ENCODE measurements around the gene CCDC57. TPM values are rescaled to one million over a fixed set of nuclear protein-coding genes. Genes with fewer than 3 reads are reported as not detected.

Gene CCDC57
- total and polyA plus RNA-seq, 4 donors: 5.4 to 19.1 (median 11.7) TPM

DNA sequence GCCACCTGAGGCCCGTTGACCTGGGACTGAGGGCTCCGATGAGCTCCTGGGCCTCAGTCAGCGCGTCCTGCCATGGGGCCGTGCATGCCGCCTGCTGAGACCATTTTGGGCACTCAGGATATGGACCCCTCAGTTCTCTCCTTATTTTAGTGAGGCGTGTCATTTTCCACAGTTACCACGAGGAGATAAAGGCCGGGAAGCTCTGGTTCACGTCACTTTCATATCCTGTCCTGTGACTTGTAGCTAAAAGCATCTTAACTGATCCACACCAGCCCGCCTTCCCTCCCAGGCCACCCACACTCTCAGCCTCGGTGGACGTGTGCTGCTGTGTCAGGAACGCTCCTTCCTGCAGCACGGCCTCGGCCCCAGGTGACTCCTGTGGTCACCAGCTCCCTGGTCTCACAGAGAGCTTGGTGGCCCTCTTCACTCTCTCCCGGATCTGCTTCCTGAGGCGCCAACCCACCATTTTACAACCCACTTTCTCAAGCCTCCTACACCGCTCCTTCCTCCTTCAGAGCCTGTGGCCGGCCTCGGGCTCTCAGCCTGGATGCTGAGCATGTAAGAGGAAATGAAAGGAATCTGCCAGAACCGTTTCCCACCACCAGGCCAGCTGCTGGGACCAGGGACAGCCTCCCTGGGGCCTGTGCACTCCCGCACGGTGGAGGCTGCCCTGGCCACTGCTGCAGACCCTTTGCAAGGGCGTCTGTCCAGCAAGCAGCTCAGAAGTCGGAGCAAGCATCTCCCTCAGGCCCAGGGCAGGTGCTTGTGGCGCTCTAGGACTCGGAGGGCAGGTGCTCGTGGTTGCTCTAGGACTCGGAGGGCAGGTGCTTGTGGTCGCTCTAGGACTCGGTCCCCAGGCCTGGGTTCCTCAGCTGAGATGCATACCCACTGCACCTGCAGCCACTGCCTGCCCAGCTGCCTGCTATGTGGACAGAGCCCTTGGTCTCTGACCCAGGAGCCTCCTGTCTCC is 90.7 kb downstream of the CCDC57 start:
- H3K9me3 ChIP-seq (ENCODE audit: control insufficient read depth in 4 of 4, low read length in 3 of 4): no peaks in the 10 kb centered on the region
- H3K4me3 ChIP-seq (ENCODE audit: low read depth in 1 of 3, low read length in 3 of 3): no peak overlapping the region
- H3K4me1 ChIP-seq (ENCODE audit: control insufficient read depth in 4 of 4, insufficient read depth in 4 of 4, low read length in 3 of 4): peaks cover 9 to 28% (median 17%) of the 10 kb centered on the region in 4 donors
- no peaks in the 10 kb centered on the region for H3K27me3 ChIP-seq (ENCODE audit: control insufficient read depth in 4 of 4, insufficient read depth in 4 of 4, low read length in 3 of 4)
- no peak overlapping the region for H3K9ac ChIP-seq (ENCODE audit: low read depth in 1 of 2, low read length in 2 of 2)
- 81% methylated on average over 32 of the region's 32 CpGs for WGBS
- H3K36me3 ChIP-seq (ENCODE audit: control insufficient read depth in 4 of 4, insufficient read depth in 3 of 4, low read depth in 1 of 4, low read length in 3 of 4): no peaks in the 10 kb centered on the region
- no peak for DNase-seq (ENCODE audit: low spot score)
- TF ChIP-seq, protein P1, sequence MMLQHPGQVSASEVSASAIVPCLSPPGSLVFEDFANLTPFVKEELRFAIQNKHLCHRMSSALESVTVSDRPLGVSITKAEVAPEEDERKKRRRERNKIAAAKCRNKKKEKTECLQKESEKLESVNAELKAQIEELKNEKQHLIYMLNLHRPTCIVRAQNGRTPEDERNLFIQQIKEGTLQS (IDR thresholded peaks at IDR 0.05): no peak
- TF ChIP-seq, protein P2, sequence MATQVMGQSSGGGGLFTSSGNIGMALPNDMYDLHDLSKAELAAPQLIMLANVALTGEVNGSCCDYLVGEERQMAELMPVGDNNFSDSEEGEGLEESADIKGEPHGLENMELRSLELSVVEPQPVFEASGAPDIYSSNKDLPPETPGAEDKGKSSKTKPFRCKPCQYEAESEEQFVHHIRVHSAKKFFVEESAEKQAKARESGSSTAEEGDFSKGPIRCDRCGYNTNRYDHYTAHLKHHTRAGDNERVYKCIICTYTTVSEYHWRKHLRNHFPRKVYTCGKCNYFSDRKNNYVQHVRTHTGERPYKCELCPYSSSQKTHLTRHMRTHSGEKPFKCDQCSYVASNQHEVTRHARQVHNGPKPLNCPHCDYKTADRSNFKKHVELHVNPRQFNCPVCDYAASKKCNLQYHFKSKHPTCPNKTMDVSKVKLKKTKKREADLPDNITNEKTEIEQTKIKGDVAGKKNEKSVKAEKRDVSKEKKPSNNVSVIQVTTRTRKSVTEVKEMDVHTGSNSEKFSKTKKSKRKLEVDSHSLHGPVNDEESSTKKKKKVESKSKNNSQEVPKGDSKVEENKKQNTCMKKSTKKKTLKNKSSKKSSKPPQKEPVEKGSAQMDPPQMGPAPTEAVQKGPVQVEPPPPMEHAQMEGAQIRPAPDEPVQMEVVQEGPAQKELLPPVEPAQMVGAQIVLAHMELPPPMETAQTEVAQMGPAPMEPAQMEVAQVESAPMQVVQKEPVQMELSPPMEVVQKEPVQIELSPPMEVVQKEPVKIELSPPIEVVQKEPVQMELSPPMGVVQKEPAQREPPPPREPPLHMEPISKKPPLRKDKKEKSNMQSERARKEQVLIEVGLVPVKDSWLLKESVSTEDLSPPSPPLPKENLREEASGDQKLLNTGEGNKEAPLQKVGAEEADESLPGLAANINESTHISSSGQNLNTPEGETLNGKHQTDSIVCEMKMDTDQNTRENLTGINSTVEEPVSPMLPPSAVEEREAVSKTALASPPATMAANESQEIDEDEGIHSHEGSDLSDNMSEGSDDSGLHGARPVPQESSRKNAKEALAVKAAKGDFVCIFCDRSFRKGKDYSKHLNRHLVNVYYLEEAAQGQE (IDR thresholded peaks at IDR 0.05): no peak
- no peak for TF ChIP-seq HNF4G (IDR thresholded peaks at IDR 0.05)
- no peak for TF ChIP-seq FOXA1 (IDR thresholded peaks at IDR 0.05)
- no peak for TF ChIP-seq RXRA (IDR thresholded peaks at IDR 0.05)
- no peak for TF ChIP-seq FOXA2 (IDR thresholded peaks at IDR 0.05)
- no peak for TF ChIP-seq RAD21 (IDR thresholded peaks at IDR 0.05)
- TF ChIP-seq NR2F2 (IDR thresholded peaks at IDR 0.05): no peak
- TF ChIP-seq, protein P3, sequence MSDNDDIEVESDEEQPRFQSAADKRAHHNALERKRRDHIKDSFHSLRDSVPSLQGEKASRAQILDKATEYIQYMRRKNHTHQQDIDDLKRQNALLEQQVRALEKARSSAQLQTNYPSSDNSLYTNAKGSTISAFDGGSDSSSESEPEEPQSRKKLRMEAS (IDR thresholded peaks at IDR 0.05): no peak
- TF ChIP-seq EGR1 (IDR thresholded peaks at IDR 0.05; ENCODE audit: low read depth in 2 of 2): no peak
- TF ChIP-seq YY1 (IDR thresholded peaks at IDR 0.05): no peak
- TF ChIP-seq GABPA (IDR thresholded peaks at IDR 0.05 in 1 of 2, conservative IDR thresholded peaks at IDR 0.05 in 1 of 2): no peak
- TF ChIP-seq JUND (IDR thresholded peaks at IDR 0.05): no peak
- TF ChIP-seq, protein P4, sequence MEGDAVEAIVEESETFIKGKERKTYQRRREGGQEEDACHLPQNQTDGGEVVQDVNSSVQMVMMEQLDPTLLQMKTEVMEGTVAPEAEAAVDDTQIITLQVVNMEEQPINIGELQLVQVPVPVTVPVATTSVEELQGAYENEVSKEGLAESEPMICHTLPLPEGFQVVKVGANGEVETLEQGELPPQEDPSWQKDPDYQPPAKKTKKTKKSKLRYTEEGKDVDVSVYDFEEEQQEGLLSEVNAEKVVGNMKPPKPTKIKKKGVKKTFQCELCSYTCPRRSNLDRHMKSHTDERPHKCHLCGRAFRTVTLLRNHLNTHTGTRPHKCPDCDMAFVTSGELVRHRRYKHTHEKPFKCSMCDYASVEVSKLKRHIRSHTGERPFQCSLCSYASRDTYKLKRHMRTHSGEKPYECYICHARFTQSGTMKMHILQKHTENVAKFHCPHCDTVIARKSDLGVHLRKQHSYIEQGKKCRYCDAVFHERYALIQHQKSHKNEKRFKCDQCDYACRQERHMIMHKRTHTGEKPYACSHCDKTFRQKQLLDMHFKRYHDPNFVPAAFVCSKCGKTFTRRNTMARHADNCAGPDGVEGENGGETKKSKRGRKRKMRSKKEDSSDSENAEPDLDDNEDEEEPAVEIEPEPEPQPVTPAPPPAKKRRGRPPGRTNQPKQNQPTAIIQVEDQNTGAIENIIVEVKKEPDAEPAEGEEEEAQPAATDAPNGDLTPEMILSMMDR (IDR thresholded peaks at IDR 0.05; ENCODE audit: low read depth, low read length, missing input control): no peak
- TF ChIP-seq, protein P5, sequence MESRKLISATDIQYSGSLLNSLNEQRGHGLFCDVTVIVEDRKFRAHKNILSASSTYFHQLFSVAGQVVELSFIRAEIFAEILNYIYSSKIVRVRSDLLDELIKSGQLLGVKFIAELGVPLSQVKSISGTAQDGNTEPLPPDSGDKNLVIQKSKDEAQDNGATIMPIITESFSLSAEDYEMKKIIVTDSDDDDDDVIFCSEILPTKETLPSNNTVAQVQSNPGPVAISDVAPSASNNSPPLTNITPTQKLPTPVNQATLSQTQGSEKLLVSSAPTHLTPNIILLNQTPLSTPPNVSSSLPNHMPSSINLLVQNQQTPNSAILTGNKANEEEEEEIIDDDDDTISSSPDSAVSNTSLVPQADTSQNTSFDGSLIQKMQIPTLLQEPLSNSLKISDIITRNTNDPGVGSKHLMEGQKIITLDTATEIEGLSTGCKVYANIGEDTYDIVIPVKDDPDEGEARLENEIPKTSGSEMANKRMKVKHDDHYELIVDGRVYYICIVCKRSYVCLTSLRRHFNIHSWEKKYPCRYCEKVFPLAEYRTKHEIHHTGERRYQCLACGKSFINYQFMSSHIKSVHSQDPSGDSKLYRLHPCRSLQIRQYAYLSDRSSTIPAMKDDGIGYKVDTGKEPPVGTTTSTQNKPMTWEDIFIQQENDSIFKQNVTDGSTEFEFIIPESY (IDR thresholded peaks at IDR 0.05): no peak
- no peak for TF ChIP-seq TAF1 (conservative IDR thresholded peaks at IDR 0.05)
- no peak for TF ChIP-seq SP1 (IDR thresholded peaks at IDR 0.05)
- no peak for TF ChIP-seq HNF4A (conservative IDR thresholded peaks at IDR 0.05)
- no peak overlapping the region for H3K27ac ChIP-seq (ENCODE audit: low read depth in 1 of 2, low read length in 2 of 2)

Data from liver (tissue), 9 donors.